Frontal cortex (tissue), 4 donors: ENCODE data around the gene MRPS5. TPM values are rescaled to one million over a fixed set of nuclear protein-coding genes. Genes with fewer than 3 reads are reported as not detected.
"Not testable (repeated sequence)": the region's sequence is repeated elsewhere in the genome, so short reads cannot be mapped to it uniquely, and the experiment has no call there.

Experiments
- DNase-seq, 2 donors: peaks; one replicate each; pipeline ENCODE4 v3.0.0; 2012; ENCODE audit warnings: low spot score in 2 of 2
- FAIRE-seq: peaks from 2 replicates; lab custom pipeline; 2012; peaks lifted over from hg19 to GRCh38; lab: Jason Lieb, UNC
- total RNA-seq: library from RNA; depleted of rRNA; stranded (reverse); fragments of >200 nt; gene quantifications from one replicate; pipeline ENCODE4 v1.2.3, GENCODE V29; 2014
- donor health status: control.
- donor health status: control.
- donor health status: control.

Gene MRPS5
- total RNA-seq, 1 donor from 2014 or later = 40.8 TPM

DNA sequence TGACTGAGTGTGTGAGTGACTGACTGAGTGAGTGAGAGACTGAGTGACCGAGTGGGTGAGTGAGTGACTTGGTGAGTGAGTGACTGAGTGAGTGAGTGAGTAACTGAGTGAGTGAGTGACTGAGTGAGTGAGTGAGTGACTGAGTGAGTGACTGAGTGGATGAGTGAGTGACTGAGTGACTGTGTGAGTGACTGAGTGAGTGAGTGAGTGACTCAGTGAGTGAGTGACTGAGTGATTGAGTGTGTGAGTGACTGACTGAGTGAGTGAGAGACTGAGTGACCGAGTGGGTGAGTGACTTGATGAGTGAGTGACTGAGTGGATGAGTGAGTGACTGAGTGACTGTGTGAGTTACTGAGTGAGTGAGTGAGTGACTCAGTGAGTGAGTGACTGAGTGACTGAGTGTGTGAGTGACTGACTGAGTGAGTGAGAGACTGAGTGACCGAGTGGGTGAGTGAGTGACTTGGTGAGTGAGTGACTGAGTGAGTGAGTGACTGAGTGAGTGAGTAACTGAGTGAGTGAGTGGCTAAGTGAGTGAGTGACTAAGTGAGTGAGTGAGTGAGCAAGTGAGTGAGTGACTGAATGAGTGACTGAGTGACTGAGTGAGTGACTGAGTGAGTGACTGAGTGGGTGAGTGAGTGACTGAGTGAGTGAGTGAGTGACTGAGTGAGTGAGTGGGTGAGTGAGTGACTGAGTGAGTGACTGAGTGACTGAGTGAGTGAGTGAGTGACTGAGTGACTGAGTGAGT is 83.6 kb downstream of the MRPS5 start:
- FAIRE-seq, DNase-seq: not testable (repeated sequence)

DNA sequence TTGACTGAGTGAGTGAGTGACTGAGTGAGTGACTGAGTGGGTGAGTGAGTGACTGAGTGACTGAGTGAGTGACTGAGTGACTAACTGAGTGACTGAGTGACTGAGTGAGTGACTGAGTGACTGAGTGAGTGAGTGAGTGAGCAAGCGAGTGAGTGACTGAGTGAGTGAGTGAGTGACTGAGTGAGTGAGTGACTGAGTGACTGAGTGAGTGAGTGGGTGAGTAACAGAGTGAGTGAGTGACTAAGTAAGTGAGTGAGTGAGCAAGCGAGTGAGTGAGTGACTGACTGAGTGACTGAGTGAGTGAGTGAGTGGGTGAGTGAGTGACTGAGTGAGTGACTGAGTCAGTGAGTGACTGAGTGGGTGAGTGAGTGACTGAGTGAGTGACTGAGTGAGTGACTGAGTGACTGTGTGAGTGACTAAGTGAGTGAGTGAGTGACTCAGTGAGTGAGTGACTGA is 84.2 kb downstream of the MRPS5 start:
- FAIRE-seq (no peak), DNase-seq (no peak)

DNA sequence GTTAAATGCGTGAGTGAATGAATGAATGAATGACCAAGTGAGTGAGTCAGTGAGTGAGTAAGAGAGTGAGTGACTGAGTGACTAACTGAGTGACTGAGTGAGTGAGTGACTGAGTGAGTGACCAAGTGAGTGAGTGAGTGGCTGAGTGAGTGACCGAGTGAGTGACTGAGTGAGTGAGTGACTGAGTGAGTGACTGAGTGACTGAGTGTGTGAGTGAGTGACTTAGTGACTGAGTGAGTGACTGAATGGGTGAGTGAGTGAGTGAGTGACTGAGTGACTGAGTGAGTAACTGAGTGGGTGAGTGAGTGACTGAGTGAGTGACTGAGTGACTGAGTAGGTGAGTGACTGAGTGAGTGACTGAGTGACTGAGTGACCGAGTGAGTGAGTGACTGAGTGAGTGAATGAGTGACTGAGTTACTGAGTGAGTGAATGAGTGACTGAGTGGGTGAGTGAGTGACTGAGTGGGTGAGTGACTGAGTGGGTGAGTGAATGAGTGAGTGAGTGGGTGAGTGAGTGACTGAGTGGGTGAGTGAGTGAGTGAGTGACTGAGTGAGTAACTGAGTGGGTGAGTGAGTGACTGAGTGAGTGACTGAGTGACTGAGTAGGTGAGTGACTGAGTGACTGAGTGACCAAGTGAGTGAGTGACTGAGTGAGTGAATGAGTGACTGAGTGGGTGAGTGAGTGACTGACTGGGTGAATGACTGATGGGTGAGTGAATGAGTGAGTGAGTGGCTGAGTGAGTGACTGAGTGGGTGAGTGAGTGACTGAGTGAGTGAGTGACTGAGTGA is 84.8 kb downstream of the MRPS5 start:
- DNase-seq (no peak), FAIRE-seq (no peak)

Other genes starting within 250 kb of the MRPS5 start
- not detected for gene MAL, start 96.1 kb downstream of the MRPS5 start, total RNA-seq
- 24.5 TPM for gene ZNF514, start 38.0 kb upstream of the MRPS5 start, total RNA-seq
- gene ZNF2, start 44.0 kb upstream of the MRPS5 start, total RNA-seq = 11.4 TPM
- 29.8 TPM for gene ZNF892, start 85.7 kb upstream of the MRPS5 start, total RNA-seq
- gene PROM2, start 152.6 kb upstream of the MRPS5 start, total RNA-seq = 0.82 TPM
- 4.9 TPM for gene KCNIP3, start 175.5 kb upstream of the MRPS5 start, total RNA-seq